Hepatocyte (in vitro differentiated cells): ENCODE data around the gene TMX3.

Experiments
- CTCF ChIP-seq: fragments of 200-600 bp; sonication (generic); IDR thresholded peaks from 2 replicates; pipeline ENCODE4 v1.5.1; 2016; ENCODE audit warnings: antibody characterized with exemption, mild to moderate bottlenecking; ENCODE audit not compliant: poor library complexity
- EZH2 ChIP-seq: fragments of 200-600 bp; sonication (generic); IDR thresholded peaks from 2 replicates; pipeline ENCODE4 v1.6.1; 2016; ENCODE audit warnings: antibody characterized with exemption, mild to moderate bottlenecking, borderline replicate concordance
- EZH2phosphoT487 ChIP-seq: fragments of 200-600 bp; sonication (generic); IDR thresholded peaks from one replicate; pipeline ENCODE4 v1.6.1; 2018; ENCODE audit warnings: antibody characterized with exemption, mild to moderate bottlenecking, low read depth, moderate library complexity; ENCODE audit not compliant: unreplicated experiment, severe bottlenecking

- TF ChIP-seq CTCF (no peak), EZH2phosphoT487 (no peak), EZH2 (no peak)
These were observed 19.4 kb upstream of the TMX3 start for GRCh38 chr18:68734308-68734707.
